ENCODE results near the gene C11orf71. TPM values are rescaled to one million over a fixed set of nuclear protein-coding genes. Genes with fewer than 3 reads are reported as not detected.
A peak's percentile ranks its signal among the peaks of the same experiment; 100 is the strongest.

The C11orf71 gene
- total RNA-seq, 4 donors from 2014 or later = 3.8 to 6.1 (median 4.9) TPM

DNA sequence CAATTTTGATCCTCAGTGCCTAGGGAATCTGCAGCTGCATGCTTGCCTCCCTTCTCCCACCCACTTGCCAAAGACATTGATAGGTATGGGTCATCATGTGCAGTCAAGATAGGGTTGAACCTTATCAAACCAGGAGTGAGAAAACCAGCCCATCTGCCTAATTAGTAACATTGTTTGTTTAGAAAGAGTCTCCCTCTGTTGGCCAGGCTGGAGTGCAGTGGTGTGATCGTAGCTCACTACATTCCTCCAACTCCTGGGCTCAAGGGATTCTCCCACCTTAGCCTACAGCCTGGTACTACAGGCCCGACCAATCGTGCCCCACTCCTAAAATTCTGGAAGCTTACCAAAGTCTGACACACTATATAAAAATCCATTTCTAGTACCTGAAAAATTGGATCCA lies 4.6 kb downstream of the C11orf71 start:
- no peak overlapping the region for H3K4me3 ChIP-seq
- intact Hi-C loops (cut with DNase I) = no loop called here
- H3K27ac ChIP-seq = no peak overlapping the region

DNA sequence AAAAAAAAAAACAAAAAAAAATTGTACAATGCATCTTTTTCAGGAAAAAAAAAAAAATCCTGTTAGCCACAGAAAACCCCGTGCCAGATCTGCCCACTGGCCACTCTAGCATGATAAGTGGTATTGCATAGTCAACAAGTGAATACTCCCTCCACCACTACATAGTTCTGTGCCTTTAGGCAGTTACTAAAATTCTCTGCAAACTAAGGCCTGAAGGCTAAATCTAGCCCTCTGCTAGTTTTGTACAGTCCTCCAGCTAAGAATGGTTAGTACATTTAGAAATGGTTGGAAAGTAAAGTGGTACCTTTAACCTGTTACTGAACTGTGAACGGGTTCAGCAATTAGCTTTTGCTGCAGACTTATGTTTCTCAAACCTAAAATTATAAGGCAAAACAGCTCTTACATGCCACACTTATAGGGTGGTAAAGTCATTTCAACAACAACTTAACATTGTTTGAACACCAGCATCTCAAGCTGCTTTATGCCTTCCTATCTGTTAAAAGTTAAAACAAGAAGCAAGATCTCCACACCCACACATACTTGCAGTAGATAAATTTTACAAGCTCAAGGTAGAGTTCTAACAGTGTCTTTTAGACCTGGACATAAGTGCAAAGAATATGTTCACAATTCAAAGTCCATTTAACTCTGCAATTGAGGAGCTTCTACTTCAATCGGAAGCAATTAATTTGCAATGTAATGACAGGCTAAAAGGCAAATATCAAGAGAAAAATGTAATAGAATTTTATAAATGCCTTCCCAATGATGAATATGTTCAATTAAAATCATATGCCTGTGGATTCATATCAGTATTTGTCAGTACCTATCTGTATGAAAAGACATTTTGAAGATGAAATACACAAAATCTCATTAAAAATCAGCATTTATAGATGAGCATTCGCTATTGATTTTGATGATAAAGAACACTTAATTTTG lies 7.3 kb downstream of the C11orf71 start:
- intact Hi-C loops (cut with DNase I) = no loop called here
- TF ChIP-seq POLR2A (IDR thresholded peaks at IDR 0.05) (no peak), CTCF (IDR thresholded peaks at IDR 0.05) (no peak)
- Histone ChIP-seq H3K9me3 (no peaks in the 10 kb centered on the region), H3K4me3 (no peak overlapping the region), H3K27ac (no peak overlapping the region), H3K4me1 (peaks cover 0 to 20% (median 3%) of the 10 kb centered on the region in 3 donors), H3K27me3 (peaks cover 0 to 3% (median 0%) of the 10 kb centered on the region in 4 donors), H3K36me3 (no peaks in the 10 kb centered on the region)
- no peak for DNase-seq
- WGBS, 2 donors = 82 to 91% methylated on average over 4 of the region's 4 CpGs

More for the DNA sequence above, 4.6 kb downstream of the C11orf71 start:
- Histone ChIP-seq H3K36me3 (no peaks in the 10 kb centered on the region), H3K27me3 (peaks cover 0 to 3% (median 0%) of the 10 kb centered on the region in 4 donors), H3K4me1 (peaks cover 0 to 38% (median 16%) of the 10 kb centered on the region in 3 donors), H3K9me3 (no peaks in the 10 kb centered on the region)
- DNase-seq = no peak
- WGBS, 2 donors = 27 to 39% methylated on average over 2 to 3 of the region's 3 CpGs
- peak in 3 of 6 experiments; percentile 5 to 45 (median 28) for TF ChIP-seq CTCF (IDR thresholded peaks at IDR 0.05)
- no peak for TF ChIP-seq POLR2A (IDR thresholded peaks at IDR 0.05)

- Histone ChIP-seq H3K9me3 (no peaks in the 10 kb centered on the region), H3K4me3 (no peak overlapping the region), H3K27ac (no peak overlapping the region), H3K4me1 (no peaks in the 10 kb centered on the region), H3K27me3 (peaks cover 0 to 3% (median 0%) of the 10 kb centered on the region in 4 donors), H3K36me3 (no peaks in the 10 kb centered on the region)
- no peak for TF ChIP-seq CTCF (IDR thresholded peaks at IDR 0.05)
- TF ChIP-seq POLR2A (IDR thresholded peaks at IDR 0.05) = no peak
- intact Hi-C loops (cut with DNase I) = no loop called here
- WGBS, 2 donors = 89 to 96% methylated on average over 1 of the region's 1 CpG
- no peak for DNase-seq
Observed at GRCh38 chr11:114386545-114386944, 13.8 kb downstream of the C11orf71 start.

DNA sequence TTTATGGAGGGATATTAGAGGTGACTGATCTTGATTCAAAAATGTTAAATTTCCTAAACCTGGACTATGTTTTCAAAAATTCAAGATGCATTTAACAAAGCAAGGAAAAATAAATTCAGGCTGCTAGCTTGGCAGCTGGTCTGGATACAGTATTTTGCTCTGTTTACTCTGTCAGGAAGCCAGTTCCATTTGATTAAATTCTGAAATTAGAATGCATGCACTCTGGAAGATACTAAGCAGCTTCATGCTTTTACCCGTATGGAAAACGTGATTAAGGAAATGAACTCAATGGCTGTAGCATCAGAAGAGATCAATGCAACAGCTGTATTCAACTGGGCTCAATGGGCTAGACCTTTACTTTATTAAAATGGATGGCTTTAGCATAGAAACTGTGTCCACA lies 14.2 kb downstream of the C11orf71 start:
- intact Hi-C loops (cut with DNase I) = no loop called here
- no peaks in the 10 kb centered on the region for H3K36me3 ChIP-seq
- H3K9me3 ChIP-seq = no peaks in the 10 kb centered on the region
- H3K27me3 ChIP-seq = peaks cover 0 to 3% (median 0%) of the 10 kb centered on the region in 4 donors
- no peaks in the 10 kb centered on the region for H3K4me1 ChIP-seq
- WGBS, 2 donors = 16 to 28% methylated on average over 2 of the region's 2 CpGs
- no peak for DNase-seq
- H3K27ac ChIP-seq = no peak overlapping the region
- H3K4me3 ChIP-seq = no peak overlapping the region
- TF ChIP-seq CTCF (IDR thresholded peaks at IDR 0.05) (no peak), POLR2A (IDR thresholded peaks at IDR 0.05) (no peak)

DNA sequence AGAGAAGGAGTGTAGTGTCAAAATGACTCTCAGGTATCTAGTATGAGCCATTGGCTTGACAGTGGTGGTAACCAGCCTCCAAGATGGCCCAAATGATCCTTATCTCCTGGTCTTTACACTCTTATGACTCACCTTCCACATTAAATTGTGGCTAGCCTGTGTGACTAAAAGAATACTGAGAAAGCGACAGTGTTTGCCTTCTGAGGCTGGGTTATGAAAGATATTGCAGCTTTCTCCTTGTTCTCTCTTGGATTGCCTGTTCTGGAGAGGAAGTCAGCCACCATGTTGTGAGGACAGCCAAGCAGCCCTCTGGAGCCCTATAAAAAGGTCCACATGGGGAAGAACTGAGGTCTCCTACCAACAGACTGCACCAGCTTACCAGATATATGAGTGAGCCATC lies 15.8 kb downstream of the C11orf71 start:
- H3K27me3 ChIP-seq = no peaks in the 10 kb centered on the region
- no peak for DNase-seq
- no peaks in the 10 kb centered on the region for H3K9me3 ChIP-seq
- intact Hi-C loops (cut with DNase I) = no loop called here
- no peak overlapping the region for H3K27ac ChIP-seq
- TF ChIP-seq POLR2A (IDR thresholded peaks at IDR 0.05) (no peak), CTCF (IDR thresholded peaks at IDR 0.05) (no peak)
- H3K4me1 ChIP-seq = no peaks in the 10 kb centered on the region
- 80 to 83% methylated on average over 1 of the region's 1 CpG for WGBS, 2 donors
- H3K4me3 ChIP-seq = no peak overlapping the region
- no peaks in the 10 kb centered on the region for H3K36me3 ChIP-seq

All from esophagus squamous epithelium (tissue), 5 donors.